Activated CD4-positive, alpha-beta T cell treated with anti-CD3 and anti-CD28 coated beads for 36 hours (primary cell): Measurements from ENCODE around the gene TFCP2. TPM values are rescaled to one million over a fixed set of nuclear protein-coding genes. Genes with fewer than 3 reads are reported as not detected.
A peak's percentile ranks its signal among the peaks of the same experiment; 100 is the strongest.

Experiments
- ATAC-seq: fragments of 200-7000 bp; cut with Tn5 transposase; one replicate; pipeline ENCODE4 v1.10.0; 2021; ENCODE audit warnings: mild to moderate bottlenecking, moderate library complexity
- CTCF ChIA-PET: fragments of 350-600 bp; sonication (Branson Sonifier 250); formaldehyde crosslinking; loops from one replicate; lab custom pipeline; 2021; ENCODE audit warnings: antibody characterized with exemption; lab: Charles Lee
- POLR2A ChIA-PET: fragments of 350-600 bp; sonication (Branson Sonifier 250); formaldehyde crosslinking; loops from one replicate; lab custom pipeline; 2021; ENCODE audit warnings: antibody characterized with exemption, inconsistent platforms; lab: Charles Lee
- DNase-seq: peaks from one replicate; pipeline ENCODE4 v3.0.0-alpha.2; 2020
- H3K27ac Mint-ChIP-seq: one replicate; pipeline ENCODE4 v1.8.0; 2021; ENCODE audit warnings: mixed read lengths
- H3K27me3 Mint-ChIP-seq: one replicate; pipeline ENCODE4 v1.8.0; 2021; ENCODE audit warnings: mixed read lengths
- H3K36me3 Mint-ChIP-seq: one replicate; pipeline ENCODE4 v1.8.0; 2021; ENCODE audit warnings: low read depth, mixed read lengths
- H3K4me1 Mint-ChIP-seq: one replicate; pipeline ENCODE4 v1.8.0; 2021; ENCODE audit warnings: mixed read lengths
- H3K4me3 Mint-ChIP-seq: one replicate; pipeline ENCODE4 v1.8.0; 2021; ENCODE audit warnings: mild to moderate bottlenecking, moderate library complexity, mixed read lengths
- H3K9me3 Mint-ChIP-seq: one replicate; pipeline ENCODE4 v1.8.0; 2021; ENCODE audit warnings: low read depth, mixed read lengths
- intact Hi-C, 2 experiments: fragments of 100-400 bp; cut with DNase I in 1 of 2; cut with micrococcal nuclease in 1 of 2; formaldehyde crosslinking; loops; one replicate each; pipeline versions ENCODE4 v1.14.2 to v1.15.1; 2022 to 2024; cut with DNase I, micrococcal nuclease
- total RNA-seq, 2 experiments: library from RNA; stranded (reverse); gene quantifications; one replicate each; pipeline ENCODE4 v1.2.3, GENCODE V29; 2021

TFCP2 gene
- total RNA-seq, 2 experiments from 2014 or later, result 39.5 to 47.3 TPM

DNA sequence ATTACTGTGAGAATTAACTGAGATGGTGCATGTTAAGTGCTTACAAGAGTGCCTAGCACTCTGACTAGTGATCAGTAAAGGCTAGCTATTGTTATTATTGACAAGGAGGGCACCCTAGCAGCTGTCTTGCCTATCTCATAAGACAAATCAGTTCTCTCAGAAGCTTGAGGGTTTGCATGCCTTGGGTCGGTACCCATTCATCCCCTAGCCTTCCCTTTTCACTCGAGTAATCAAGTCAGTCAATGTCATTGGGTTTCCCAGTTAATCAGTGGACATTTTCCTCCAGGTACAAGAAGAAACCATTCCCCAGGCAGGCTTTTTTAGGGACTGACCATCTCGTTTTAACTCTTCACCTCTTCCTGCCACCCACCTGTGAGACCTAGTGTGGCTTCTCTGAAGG, 10.4 kb upstream of the TFCP2 start:
- Mint-ChIP-seq H3K4me3 (no peak overlapping the region), H3K36me3 (no peaks in the 10 kb centered on the region), H3K9me3 (no peaks in the 10 kb centered on the region), H3K27me3 (no peaks in the 10 kb centered on the region), H3K4me1 (peaks cover 2% of the 10 kb centered on the region), H3K27ac (no peak overlapping the region)
- ChIA-PET POLR2A (no interaction called here), CTCF (interaction anchor here (0.6 to 1.1 kb wide), 3 partner anchors 9 to 57 kb away, joined by 3 read pairs; no protein-coding TSS in a partner anchor)
- intact Hi-C loops, result no loop called here
- ATAC-seq (no peak), DNase-seq (no peak)

DNA sequence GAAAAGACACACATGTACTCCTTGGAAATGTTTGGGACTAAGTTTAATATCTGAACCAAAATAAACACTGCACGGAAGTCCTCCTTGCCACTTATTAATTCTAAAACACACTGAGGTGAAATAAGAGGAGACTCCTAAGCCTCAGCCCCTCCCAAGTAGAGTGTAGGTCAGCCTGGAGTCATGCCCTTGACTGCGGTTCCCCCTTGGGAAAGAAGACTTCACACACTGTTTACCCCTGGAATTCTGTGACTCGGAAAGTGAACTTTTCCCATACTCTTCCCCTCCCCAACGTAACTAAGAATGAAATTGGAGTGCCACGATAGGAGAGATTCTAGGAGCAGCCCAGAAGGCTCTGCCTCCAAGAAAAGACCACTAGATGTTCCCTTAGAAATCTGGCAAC, 8.6 kb upstream of the TFCP2 start:
- no peaks in the 10 kb centered on the region for H3K36me3 Mint-ChIP-seq
- no peak overlapping the region for H3K27ac Mint-ChIP-seq
- no peaks in the 10 kb centered on the region for H3K9me3 Mint-ChIP-seq
- no peak overlapping the region for H3K4me3 Mint-ChIP-seq
- no peaks in the 10 kb centered on the region for H3K27me3 Mint-ChIP-seq
- POLR2A ChIA-PET, result no interaction called here
- ATAC-seq, result no peak
- peaks cover 2% of the 10 kb centered on the region for H3K4me1 Mint-ChIP-seq
- CTCF ChIA-PET, result interaction anchor here (0.6 kb wide), 1 partner anchor 417 kb away, joined by 3 read pairs; no protein-coding TSS in a partner anchor
- no peak for DNase-seq
- intact Hi-C loops, result no loop called here

DNA sequence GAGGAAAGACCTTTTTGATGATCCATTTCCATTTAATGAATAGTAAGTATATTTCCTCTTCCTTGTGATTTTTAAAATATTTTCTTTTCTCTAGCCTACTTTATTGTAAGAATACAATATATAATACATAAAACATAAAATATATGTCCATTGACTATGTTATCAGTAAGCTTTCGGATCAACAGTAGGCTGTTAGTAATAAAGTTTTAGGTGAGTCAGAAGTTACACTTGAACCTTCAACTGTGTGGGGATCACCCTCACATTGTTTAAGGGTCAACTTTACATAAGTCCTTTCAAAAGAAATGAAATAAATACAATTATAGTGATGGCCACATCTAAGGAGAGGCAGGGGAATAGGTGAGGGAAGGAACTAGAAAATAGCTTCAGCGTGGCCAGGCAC, 5.0 kb upstream of the TFCP2 start:
- H3K36me3 Mint-ChIP-seq, result no peaks in the 10 kb centered on the region
- no peaks in the 10 kb centered on the region for H3K27me3 Mint-ChIP-seq
- intact Hi-C loops, result no loop called here
- H3K27ac Mint-ChIP-seq, result no peak overlapping the region
- DNase-seq (no peak), ATAC-seq (no peak)
- no peak overlapping the region for H3K4me3 Mint-ChIP-seq
- ChIA-PET POLR2A (no interaction called here), CTCF (interaction anchor here (0.6 to 1.2 kb wide), 4 partner anchors 27 to 414 kb away, joined by 3 to 5 read pairs (median 3); no protein-coding TSS in a partner anchor)
- H3K9me3 Mint-ChIP-seq, result no peaks in the 10 kb centered on the region
- H3K4me1 Mint-ChIP-seq, result no peaks in the 10 kb centered on the region

DNA sequence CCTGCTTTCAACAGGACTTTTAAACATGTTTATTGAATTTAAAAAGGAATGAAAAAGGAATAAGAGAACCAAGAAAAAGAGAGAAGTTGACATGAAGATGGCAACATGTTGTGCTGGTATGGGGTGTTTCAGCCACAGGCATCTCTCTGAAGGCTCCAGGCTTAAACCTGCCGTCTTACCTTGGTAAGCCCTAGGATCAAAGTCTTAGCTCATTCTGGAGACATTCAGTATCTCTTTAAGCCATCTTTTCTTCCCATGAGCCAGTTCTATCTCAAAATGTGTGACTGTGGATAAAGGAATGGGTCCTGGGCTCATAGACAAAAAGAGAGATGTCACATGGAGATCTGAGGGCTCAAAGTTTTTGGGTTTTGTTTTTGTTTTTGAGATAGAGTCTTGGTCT, 1.6 kb upstream of the TFCP2 start:
- Mint-ChIP-seq H3K9me3 (no peaks in the 10 kb centered on the region), H3K4me1 (peaks cover 5% of the 10 kb centered on the region), H3K27ac (no peak overlapping the region), H3K4me3 (no peak overlapping the region), H3K27me3 (no peaks in the 10 kb centered on the region), H3K36me3 (peaks cover 2% of the 10 kb centered on the region)
- intact Hi-C loops, result loop anchor here in 1 of 2 experiments (5.0 kb wide), 2 partner anchors 347 to 772 kb away; partner anchors contain the start of gene LARP4
- ChIA-PET POLR2A (no interaction called here), CTCF (interaction anchor here (0.6 kb wide), 3 partner anchors 9 to 1307 kb away, joined by 3 to 4 read pairs (median 3); partner anchors contain the start of gene DAZAP2)
- ATAC-seq (no peak), DNase-seq (no peak)

DNA sequence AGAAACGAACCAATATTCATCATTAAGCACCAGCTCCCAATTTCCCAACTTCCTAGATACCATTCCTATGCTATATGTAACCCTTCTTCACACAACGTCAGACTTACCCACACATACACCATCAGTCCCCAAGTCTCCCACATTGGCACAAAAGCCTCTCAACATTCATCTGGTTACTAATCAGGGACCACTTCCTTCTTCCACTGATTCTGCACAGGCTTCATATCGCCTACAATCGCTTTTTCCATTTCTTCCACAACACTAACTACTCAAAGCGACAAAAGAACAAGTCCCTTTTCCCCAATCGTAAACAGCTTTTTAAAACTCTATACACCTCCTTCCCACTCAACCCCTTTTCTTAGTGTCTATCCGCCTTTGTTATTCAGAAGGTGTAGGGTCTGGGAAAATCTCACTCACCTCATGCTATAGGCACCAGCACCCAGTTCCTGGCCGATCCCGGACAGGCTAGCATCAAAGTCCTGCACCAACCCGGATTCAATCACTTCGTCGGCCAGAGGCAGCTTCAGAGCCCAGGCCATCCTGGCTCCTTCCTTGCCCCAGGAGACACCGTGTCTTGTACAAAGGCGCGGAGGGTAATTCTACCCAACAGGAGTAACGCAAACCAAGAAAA, 936 bp downstream of the TFCP2 start:
- POLR2A ChIA-PET, result interaction anchor here (1.5 kb wide), 1 partner anchor 67 kb away, joined by 3 read pairs; the partner anchor contains the start of gene DAZAP2
- H3K9me3 Mint-ChIP-seq, result no peaks in the 10 kb centered on the region
- H3K4me1 Mint-ChIP-seq, result peaks cover 14% of the 10 kb centered on the region
- CTCF ChIA-PET, result interaction anchor here (0.6 to 1.0 kb wide), 3 partner anchors 46 to 346 kb away, joined by 3 read pairs; no protein-coding TSS in a partner anchor
- peaks cover 9% of the 10 kb centered on the region for H3K36me3 Mint-ChIP-seq
- H3K27ac Mint-ChIP-seq, result no peak overlapping the region
- ATAC-seq, result peak; percentile 3
- H3K4me3 Mint-ChIP-seq, result no peak overlapping the region
- H3K27me3 Mint-ChIP-seq, result no peaks in the 10 kb centered on the region
- DNase-seq, result no peak
- intact Hi-C loops, result loop anchor here (1.0 to 5.0 kb wide), 7 partner anchors 46 to 770 kb away; partner anchors contain the start of genes POU6F1 (in 2 of the 2), CSRNP2 (in 1 of the 2), LARP4 (in 1 of the 2) and LETMD1 (in 1 of the 2)

DNA sequence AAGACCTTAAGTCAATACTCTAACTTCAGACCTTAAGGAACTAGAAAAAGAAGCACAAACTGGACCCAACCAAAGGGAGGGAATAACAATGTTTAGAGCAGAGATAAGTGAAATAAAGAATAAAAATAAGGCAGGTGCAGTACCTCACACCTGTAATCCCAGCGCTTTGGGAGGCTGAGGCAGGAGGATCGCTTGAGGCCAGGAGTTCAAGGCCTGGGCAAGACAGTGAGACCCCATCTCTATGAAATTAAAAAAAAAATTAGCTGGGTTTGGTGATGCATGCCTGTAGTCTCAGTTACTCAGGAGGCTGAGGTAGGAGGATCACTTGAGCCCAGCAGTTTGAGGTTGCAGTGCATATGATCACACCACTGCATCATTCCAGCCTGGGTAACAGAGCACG, 9.1 kb downstream of the TFCP2 start:
- POLR2A ChIA-PET, result no interaction called here

DNA sequence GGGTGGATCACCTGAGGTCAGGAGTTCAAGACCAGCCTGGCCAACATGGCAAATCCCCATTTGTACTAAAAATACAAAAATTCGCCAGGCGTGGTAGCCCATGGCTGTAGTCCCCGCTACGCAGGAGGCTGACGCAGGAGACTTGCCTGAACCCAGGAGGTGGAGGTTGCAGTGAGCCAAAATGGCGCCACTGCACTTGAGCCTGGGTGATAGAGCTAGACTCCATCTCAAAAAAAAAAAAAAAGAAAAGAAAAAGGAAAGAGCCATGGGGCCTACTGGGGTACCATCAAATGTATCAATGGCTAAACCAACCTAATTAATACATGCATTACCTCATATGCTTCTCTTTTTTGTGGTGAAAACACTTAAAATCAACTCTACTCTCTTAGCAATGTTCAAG, 10.7 kb downstream of the TFCP2 start:
- H3K36me3 Mint-ChIP-seq, result peaks cover 21% of the 10 kb centered on the region
- no peak overlapping the region for H3K4me3 Mint-ChIP-seq
- no peak overlapping the region for H3K27ac Mint-ChIP-seq
- intact Hi-C loops, result no loop called here
- no peaks in the 10 kb centered on the region for H3K9me3 Mint-ChIP-seq
- ATAC-seq (no peak), DNase-seq (no peak)
- H3K4me1 Mint-ChIP-seq, result peaks cover 26% of the 10 kb centered on the region
- CTCF ChIA-PET, result no interaction called here
- no peaks in the 10 kb centered on the region for H3K27me3 Mint-ChIP-seq
- POLR2A ChIA-PET, result no interaction called here

More for the DNA sequence above, 9.1 kb downstream of the TFCP2 start:
- ATAC-seq, result no peak
- DNase-seq, result no peak
- Mint-ChIP-seq H3K4me3 (no peak overlapping the region), H3K27ac (no peak overlapping the region), H3K27me3 (no peaks in the 10 kb centered on the region), H3K36me3 (peaks cover 25% of the 10 kb centered on the region), H3K4me1 (peaks cover 31% of the 10 kb centered on the region), H3K9me3 (no peaks in the 10 kb centered on the region)
- intact Hi-C loops, result no loop called here
- CTCF ChIA-PET, result interaction anchor here (0.6 kb wide), 1 partner anchor 374 kb away, joined by 3 read pairs; no protein-coding TSS in a partner anchor

DNA sequence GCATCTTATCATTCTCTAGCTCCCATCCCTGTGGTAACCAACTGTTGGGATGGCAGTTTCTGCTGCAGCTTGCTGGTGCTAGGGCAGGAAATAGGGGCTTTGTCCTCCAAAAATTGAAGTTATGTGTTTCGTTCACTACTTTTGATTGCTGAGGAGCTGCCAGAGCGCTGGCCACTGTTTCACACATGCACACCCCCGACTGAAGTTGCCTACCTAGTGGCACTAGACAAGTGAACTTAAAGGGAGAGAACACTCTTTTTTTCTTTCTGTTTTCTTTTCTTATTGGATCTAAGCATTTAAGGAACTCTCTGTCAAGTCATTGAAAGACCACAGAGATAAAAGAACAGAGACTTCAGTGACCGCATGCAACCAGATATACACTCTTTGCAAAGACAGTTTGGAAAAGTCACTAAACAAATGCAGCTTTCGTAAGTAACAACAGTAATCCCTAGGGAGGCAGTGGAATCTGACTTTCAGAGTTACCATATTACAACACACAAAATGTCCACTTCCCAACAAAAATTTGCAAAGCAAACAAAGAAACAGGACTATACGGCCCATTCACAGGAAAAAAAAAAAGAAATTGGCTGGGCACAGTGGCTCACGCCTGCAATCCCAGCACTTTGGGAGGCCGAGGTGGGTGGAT, 12.0 kb downstream of the TFCP2 start:
- ChIA-PET POLR2A (interaction anchor here (0.6 kb wide), 1 partner anchor 84 kb away, joined by 5 read pairs; no protein-coding TSS in a partner anchor), CTCF (no interaction called here)
- intact Hi-C loops, result no loop called here

DNA sequence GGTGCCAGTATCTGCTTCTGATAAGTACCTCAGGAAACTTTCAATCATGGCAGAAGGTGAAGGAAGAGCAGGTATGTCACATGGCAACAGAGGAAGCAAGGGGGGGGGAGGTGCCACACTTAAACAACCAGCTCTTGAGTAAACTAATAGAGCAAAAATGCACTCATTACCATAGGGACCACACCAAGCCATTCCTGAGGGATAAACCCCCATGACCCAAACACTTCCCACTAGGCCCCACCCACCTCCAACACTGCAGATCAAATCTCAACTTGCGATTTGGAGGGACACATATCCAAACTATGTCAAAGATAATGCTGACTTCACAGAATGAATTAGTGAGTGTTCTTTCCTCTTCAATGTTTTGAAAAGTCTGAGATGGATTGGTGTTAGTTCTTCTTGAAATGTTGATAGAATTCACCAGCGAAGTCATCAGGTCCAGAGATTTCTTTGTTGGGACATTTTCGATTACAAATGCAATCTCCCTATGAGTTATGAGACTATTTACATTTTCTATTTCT, 16.6 kb downstream of the TFCP2 start:
- Mint-ChIP-seq H3K9me3 (no peaks in the 10 kb centered on the region), H3K4me3 (no peak overlapping the region), H3K27me3 (no peaks in the 10 kb centered on the region), H3K27ac (no peak overlapping the region), H3K4me1 (peaks cover 5% of the 10 kb centered on the region), H3K36me3 (peaks cover 11% of the 10 kb centered on the region)
- ChIA-PET CTCF (no interaction called here), POLR2A (no interaction called here)
- ATAC-seq, result no peak
- intact Hi-C loops, result no loop called here
- no peak for DNase-seq

More for the DNA sequence above, 12.0 kb downstream of the TFCP2 start:
- ATAC-seq (no peak), DNase-seq (no peak)
- Mint-ChIP-seq H3K27me3 (no peaks in the 10 kb centered on the region), H3K4me1 (peaks cover 20% of the 10 kb centered on the region), H3K9me3 (no peaks in the 10 kb centered on the region), H3K4me3 (no peak overlapping the region), H3K27ac (no peak overlapping the region), H3K36me3 (peaks cover 26% of the 10 kb centered on the region)

DNA sequence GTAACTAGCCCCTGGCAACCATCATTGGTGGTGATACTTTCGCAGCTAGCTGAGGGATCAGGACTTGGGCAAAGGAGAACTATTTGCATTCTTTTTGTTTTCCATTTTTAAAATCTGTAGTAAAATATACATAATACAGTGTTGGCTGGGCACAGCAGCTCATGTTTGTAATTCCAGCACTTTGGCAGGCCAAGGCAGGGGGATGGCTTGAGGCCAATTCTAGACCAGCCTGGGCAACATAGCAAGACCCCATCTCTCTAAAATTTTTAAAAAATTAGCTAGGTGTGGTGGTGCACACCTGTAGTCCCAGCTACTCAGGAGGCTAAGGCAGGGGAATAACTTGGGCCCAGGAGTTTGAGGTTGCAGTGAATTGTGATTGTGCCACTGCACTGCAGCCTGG, 20.0 kb downstream of the TFCP2 start:
- Mint-ChIP-seq H3K27me3 (no peaks in the 10 kb centered on the region), H3K9me3 (no peaks in the 10 kb centered on the region), H3K36me3 (peaks cover 9% of the 10 kb centered on the region), H3K4me3 (no peak overlapping the region), H3K4me1 (peaks cover 4% of the 10 kb centered on the region), H3K27ac (no peak overlapping the region)
- intact Hi-C loops, result no loop called here
- ChIA-PET POLR2A (no interaction called here), CTCF (no interaction called here)
- no peak for DNase-seq
- no peak for ATAC-seq

DNA sequence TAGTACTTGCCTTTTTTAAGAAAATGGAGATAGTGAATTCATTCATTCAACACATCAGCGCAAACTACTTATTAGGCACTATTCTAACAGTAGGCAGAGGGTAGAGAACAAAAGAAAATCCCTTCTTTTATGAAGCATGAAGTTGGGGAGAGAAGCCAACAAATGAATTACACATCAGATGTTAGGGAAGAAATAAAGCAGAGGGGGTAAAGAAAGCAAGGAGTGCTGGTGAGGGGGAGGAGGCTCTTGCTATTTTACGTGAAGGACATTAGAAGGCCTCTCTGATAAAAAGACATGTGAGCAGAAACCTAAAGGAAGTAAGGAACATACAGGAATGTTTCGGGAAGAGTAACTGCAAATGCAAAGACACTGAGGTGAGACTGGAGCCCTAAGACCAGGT, 22.2 kb downstream of the TFCP2 start:
- intact Hi-C loops, result no loop called here

More for the DNA sequence above, 22.2 kb downstream of the TFCP2 start:
- Mint-ChIP-seq H3K4me3 (no peak overlapping the region), H3K9me3 (no peaks in the 10 kb centered on the region), H3K4me1 (peaks cover 13% of the 10 kb centered on the region), H3K36me3 (peaks cover 9% of the 10 kb centered on the region), H3K27me3 (no peaks in the 10 kb centered on the region), H3K27ac (no peak overlapping the region)
- CTCF ChIA-PET, result no interaction called here
- ATAC-seq (no peak), DNase-seq (no peak)
- POLR2A ChIA-PET, result no interaction called here
